HEK293 (cell line): ENCODE data around the gene MSANTD1.
A peak's percentile ranks its signal among the peaks of the same experiment; 100 is the strongest.

Experiments used
- EGR2 ChIP-seq: fragments of 450-650 bp; formaldehyde crosslinking; IDR thresholded peaks from 2 replicates; pipeline ENCODE4 v1.5.1; 2016; ENCODE audit warnings: low read depth, missing biosample characterization, missing genetic modification characterization
- GLI2 ChIP-seq: fragments of 450-650 bp; formaldehyde crosslinking; IDR thresholded peaks from 2 replicates; pipeline ENCODE4; 2017; ENCODE audit warnings: missing biosample characterization, missing genetic modification characterization, low read depth, borderline replicate concordance
- KLF10 ChIP-seq: fragments of 450-650 bp; IDR thresholded peaks from 2 replicates; pipeline ENCODE4 v1.5.1; 2018; ENCODE audit warnings: missing biosample characterization, mild to moderate bottlenecking, missing genetic modification characterization
- KLF16 ChIP-seq: fragments of 450-650 bp; formaldehyde crosslinking; IDR thresholded peaks from 2 replicates; pipeline ENCODE4 v1.5.1; 2017; ENCODE audit warnings: missing biosample characterization, missing genetic modification characterization
- SCRT1 ChIP-seq: fragments of 450-650 bp; formaldehyde crosslinking; IDR thresholded peaks from 2 replicates; pipeline ENCODE4 v1.5.1; 2016; ENCODE audit warnings: missing biosample characterization, missing genetic modification characterization, borderline replicate concordance
- SP2 ChIP-seq: fragments of 450-650 bp; formaldehyde crosslinking; IDR thresholded peaks from 2 replicates; pipeline ENCODE4 v1.5.1; 2016; ENCODE audit warnings: missing biosample characterization, missing genetic modification characterization
- TRIM28 ChIP-seq: IDR thresholded peaks from 2 replicates; pipeline ENCODE4 v1.6.1; 2011; ENCODE audit warnings: low read length, control low read depth, borderline replicate concordance
- YY1 ChIP-seq: fragments of 450-650 bp; formaldehyde crosslinking; IDR thresholded peaks from 2 replicates; pipeline ENCODE4 v1.5.1; 2018; ENCODE audit warnings: missing biosample characterization, missing genetic modification characterization
- ZBTB21 ChIP-seq: fragments of 450-650 bp; formaldehyde crosslinking; IDR thresholded peaks from 2 replicates; pipeline ENCODE4 v1.5.1; 2017; ENCODE audit warnings: missing biosample characterization, missing genetic modification characterization
- ZBTB7A ChIP-seq: fragments of 450-650 bp; formaldehyde crosslinking; IDR thresholded peaks from 2 replicates; pipeline ENCODE4 v1.5.1; 2016; ENCODE audit warnings: low read depth, missing biosample characterization, missing genetic modification characterization
- ZFP41 ChIP-seq: fragments of 450-650 bp; formaldehyde crosslinking; IDR thresholded peaks from 2 replicates; pipeline ENCODE4 v1.5.1; 2016; ENCODE audit warnings: missing biosample characterization, missing genetic modification characterization, borderline replicate concordance
- ZNF133 ChIP-seq: fragments of 450-650 bp; formaldehyde crosslinking; IDR thresholded peaks from 2 replicates; pipeline ENCODE4 v1.5.1; 2016; ENCODE audit warnings: missing biosample characterization, missing genetic modification characterization
- ZNF19 ChIP-seq: fragments of 450-650 bp; formaldehyde crosslinking; IDR thresholded peaks from 2 replicates; pipeline ENCODE4; 2016; ENCODE audit warnings: missing biosample characterization, missing genetic modification characterization, low read depth
- ZNF202 ChIP-seq: fragments of 450-650 bp; formaldehyde crosslinking; IDR thresholded peaks from 2 replicates; pipeline ENCODE4 v1.5.1; 2016; ENCODE audit warnings: missing biosample characterization, missing genetic modification characterization, borderline replicate concordance
- ZNF214 ChIP-seq: fragments of 450-650 bp; formaldehyde crosslinking; IDR thresholded peaks from 2 replicates; pipeline ENCODE4 v1.5.1; 2017; ENCODE audit warnings: missing biosample characterization, mild to moderate bottlenecking, missing genetic modification characterization, borderline replicate concordance
- ZNF26 ChIP-seq: fragments of 450-650 bp; formaldehyde crosslinking; IDR thresholded peaks from 2 replicates; pipeline ENCODE4 v1.5.1; 2016; ENCODE audit warnings: missing biosample characterization, missing genetic modification characterization
- ZNF266 ChIP-seq: fragments of 450-650 bp; formaldehyde crosslinking; IDR thresholded peaks from 2 replicates; pipeline ENCODE4 v1.5.1; 2016; ENCODE audit warnings: missing biosample characterization, missing genetic modification characterization, low read depth
- ZNF274 ChIP-seq, 2 experiments: fragments of 200-500 bp in 1 of 2; fragments of 450-650 bp in 1 of 2; sonication (Bioruptor generic) in 1 of 2; formaldehyde crosslinking in 1 of 2; IDR thresholded peaks; 2 replicates each; pipeline versions ENCODE4 v1.5.1 to v1.6.1; 2014 to 2016; ENCODE audit warnings: borderline replicate concordance in 1 of 2, inconsistent platforms in 1 of 2, low read length in 1 of 2, missing biosample characterization in 1 of 2, missing genetic modification characterization in 1 of 2
- ZNF302 ChIP-seq: fragments of 450-650 bp; formaldehyde crosslinking; IDR thresholded peaks from 2 replicates; pipeline ENCODE4 v1.5.1; 2016; ENCODE audit warnings: missing biosample characterization, missing genetic modification characterization, low read depth
- ZNF341 ChIP-seq: fragments of 450-650 bp; formaldehyde crosslinking; IDR thresholded peaks from 2 replicates; pipeline ENCODE4; 2016; ENCODE audit warnings: low read depth, missing biosample characterization, missing genetic modification characterization
- ZNF549 ChIP-seq: fragments of 450-650 bp; IDR thresholded peaks from 2 replicates; pipeline ENCODE4 v1.5.1; 2018; ENCODE audit warnings: missing biosample characterization, missing genetic modification characterization, mild to moderate bottlenecking, inconsistent platforms, moderate library complexity
- ZNF623 ChIP-seq: fragments of 450-650 bp; formaldehyde crosslinking; IDR thresholded peaks from 2 replicates; pipeline ENCODE4 v1.5.1; 2016; ENCODE audit warnings: missing biosample characterization, missing genetic modification characterization
- ZNF626 ChIP-seq: fragments of 450-650 bp; sonication (Bioruptor Pico); formaldehyde crosslinking; IDR thresholded peaks from 2 replicates; pipeline ENCODE4 v1.5.1; 2018; ENCODE audit warnings: missing biosample characterization, missing genetic modification characterization, inconsistent platforms
- ZNF670 ChIP-seq: fragments of 450-650 bp; formaldehyde crosslinking; IDR thresholded peaks from 2 replicates; pipeline ENCODE4 v1.5.1; 2016; ENCODE audit warnings: missing biosample characterization, missing genetic modification characterization, low read depth
- ZNF747 ChIP-seq: fragments of 450-650 bp; formaldehyde crosslinking; IDR thresholded peaks from 2 replicates; pipeline ENCODE4 v1.5.1; 2016; ENCODE audit warnings: missing biosample characterization, missing genetic modification characterization
- ZNF768 ChIP-seq: fragments of 450-650 bp; formaldehyde crosslinking; IDR thresholded peaks from 2 replicates; pipeline ENCODE4 v1.5.1; 2018; ENCODE audit warnings: missing biosample characterization, mild to moderate bottlenecking, missing genetic modification characterization
- ZNF792 ChIP-seq: fragments of 450-650 bp; formaldehyde crosslinking; IDR thresholded peaks from 2 replicates; pipeline ENCODE4 v1.5.1; 2016; ENCODE audit warnings: missing biosample characterization, missing genetic modification characterization
- TF ChIP-seq, protein P1 (sequence below): fragments of 450-650 bp; formaldehyde crosslinking; IDR thresholded peaks from 2 replicates; pipeline ENCODE4 v1.5.1; 2016; ENCODE audit warnings: missing biosample characterization, missing genetic modification characterization, low read depth
- TF ChIP-seq, protein P2 (sequence below): fragments of 450-650 bp; formaldehyde crosslinking; IDR thresholded peaks from 2 replicates; pipeline ENCODE4 v1.5.1; 2016; ENCODE audit warnings: missing biosample characterization, missing genetic modification characterization
- TF ChIP-seq, protein P3 (sequence below): fragments of 450-650 bp; formaldehyde crosslinking; IDR thresholded peaks from 2 replicates; pipeline ENCODE4 v1.5.1; 2016; ENCODE audit warnings: missing biosample characterization, missing genetic modification characterization
- TF ChIP-seq, protein P4 (sequence below): fragments of 450-650 bp; formaldehyde crosslinking; IDR thresholded peaks from 2 replicates; pipeline ENCODE4 v1.5.1; 2016; ENCODE audit warnings: missing biosample characterization, missing genetic modification characterization

The MSANTD1 gene

DNA sequence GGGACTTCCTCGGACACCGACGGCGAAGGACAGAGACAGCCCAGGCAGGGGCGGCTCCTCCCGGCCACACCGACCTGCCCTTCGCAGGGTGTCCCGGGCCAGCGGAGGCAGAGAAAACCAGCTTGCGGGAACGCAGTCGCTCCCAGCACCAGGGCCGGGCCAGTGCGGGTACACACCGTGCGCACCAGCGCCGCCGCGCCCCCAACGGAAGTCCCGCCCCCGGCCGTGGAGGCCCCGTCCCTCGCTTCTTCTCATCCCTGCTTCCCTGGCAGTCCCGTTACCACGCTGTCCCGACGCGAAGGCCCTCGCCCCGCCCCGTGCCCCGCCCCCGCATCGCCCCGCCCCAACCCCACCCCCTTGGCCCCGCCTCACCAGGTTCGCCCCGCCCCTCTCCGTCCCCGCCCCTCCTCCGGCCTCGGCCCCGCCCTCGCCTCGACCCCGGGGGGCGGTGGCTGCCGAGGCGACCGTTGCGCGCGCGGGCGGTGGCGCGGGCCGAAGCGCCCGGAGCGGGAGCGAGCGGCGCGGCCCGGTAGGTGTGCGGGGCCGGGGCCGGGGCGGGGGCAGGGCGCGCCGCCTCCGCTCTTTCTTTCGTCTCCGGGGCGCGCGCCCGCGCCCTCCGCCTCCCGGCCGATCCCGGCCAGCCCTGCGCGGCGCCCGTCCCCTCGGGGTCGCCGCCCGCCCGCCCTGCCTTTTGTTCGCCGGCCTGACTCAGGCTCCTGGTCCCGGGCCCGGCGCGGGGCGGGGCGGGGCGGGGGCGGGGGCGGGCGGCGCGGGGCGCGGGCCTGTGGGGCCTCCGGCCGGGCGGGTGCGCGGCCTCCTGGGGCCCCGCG lies 43.8 kb downstream of the MSANTD1 start, which contains the start of gene RGS12 (continued):
- TF ChIP-seq ZNF202 (tag by site-specific recombination) (no peak), ZNF792 (tag by site-specific recombination) (no peak), SCRT1 (no peak), ZNF623 (tag by site-specific recombination) (no peak), ZNF274 (IDR thresholded peaks at IDR 0.05; ENCODE audit: low read length) (no peak), ZNF274 (tag by site-specific recombination; IDR thresholded peaks at IDR 0.05; ENCODE audit: borderline replicate concordance) (no peak), ZNF19 (tag by site-specific recombination) (no peak), EGR2 (no peak), ZNF341 (tag by site-specific recombination) (no peak), ZNF133 (tag by site-specific recombination) (no peak), TRIM28 (no peak), ZNF549 (tag by site-specific recombination) (no peak), GLI2 (tag by site-specific recombination) (no peak), SP2 (peak; percentile 66), YY1 (tag by site-specific recombination) (no peak), ZBTB21 (tag by site-specific recombination) (no peak), ZNF266 (no peak), ZNF747 (tag by site-specific recombination) (no peak), KLF10 (tag by site-specific recombination) (peak; percentile 83; the same call in 1 of the 2 replicates), ZNF670 (tag by site-specific recombination) (no peak), ZNF626 (no peak), ZFP41 (tag by site-specific recombination) (no peak), ZNF768 (tag by site-specific recombination) (no peak), ZBTB7A (no peak), ZNF302 (tag by site-specific recombination) (no peak), ZNF214 (no peak), KLF16 (tag by site-specific recombination) (peak; percentile 53; the same call in 1 of the 2 replicates), ZNF26 (no peak)
- TF ChIP-seq, protein P1, sequence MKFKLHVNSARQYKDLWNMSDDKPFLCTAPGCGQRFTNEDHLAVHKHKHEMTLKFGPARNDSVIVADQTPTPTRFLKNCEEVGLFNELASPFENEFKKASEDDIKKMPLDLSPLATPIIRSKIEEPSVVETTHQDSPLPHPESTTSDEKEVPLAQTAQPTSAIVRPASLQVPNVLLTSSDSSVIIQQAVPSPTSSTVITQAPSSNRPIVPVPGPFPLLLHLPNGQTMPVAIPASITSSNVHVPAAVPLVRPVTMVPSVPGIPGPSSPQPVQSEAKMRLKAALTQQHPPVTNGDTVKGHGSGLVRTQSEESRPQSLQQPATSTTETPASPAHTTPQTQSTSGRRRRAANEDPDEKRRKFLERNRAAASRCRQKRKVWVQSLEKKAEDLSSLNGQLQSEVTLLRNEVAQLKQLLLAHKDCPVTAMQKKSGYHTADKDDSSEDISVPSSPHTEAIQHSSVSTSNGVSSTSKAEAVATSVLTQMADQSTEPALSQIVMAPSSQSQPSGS, result no peak
- TF ChIP-seq, protein P2, sequence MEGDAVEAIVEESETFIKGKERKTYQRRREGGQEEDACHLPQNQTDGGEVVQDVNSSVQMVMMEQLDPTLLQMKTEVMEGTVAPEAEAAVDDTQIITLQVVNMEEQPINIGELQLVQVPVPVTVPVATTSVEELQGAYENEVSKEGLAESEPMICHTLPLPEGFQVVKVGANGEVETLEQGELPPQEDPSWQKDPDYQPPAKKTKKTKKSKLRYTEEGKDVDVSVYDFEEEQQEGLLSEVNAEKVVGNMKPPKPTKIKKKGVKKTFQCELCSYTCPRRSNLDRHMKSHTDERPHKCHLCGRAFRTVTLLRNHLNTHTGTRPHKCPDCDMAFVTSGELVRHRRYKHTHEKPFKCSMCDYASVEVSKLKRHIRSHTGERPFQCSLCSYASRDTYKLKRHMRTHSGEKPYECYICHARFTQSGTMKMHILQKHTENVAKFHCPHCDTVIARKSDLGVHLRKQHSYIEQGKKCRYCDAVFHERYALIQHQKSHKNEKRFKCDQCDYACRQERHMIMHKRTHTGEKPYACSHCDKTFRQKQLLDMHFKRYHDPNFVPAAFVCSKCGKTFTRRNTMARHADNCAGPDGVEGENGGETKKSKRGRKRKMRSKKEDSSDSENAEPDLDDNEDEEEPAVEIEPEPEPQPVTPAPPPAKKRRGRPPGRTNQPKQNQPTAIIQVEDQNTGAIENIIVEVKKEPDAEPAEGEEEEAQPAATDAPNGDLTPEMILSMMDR (tag by site-specific recombination), result 0 out of 2 replicates have a peak, but pooled peaks have one; percentile 8
- TF ChIP-seq, protein P3, sequence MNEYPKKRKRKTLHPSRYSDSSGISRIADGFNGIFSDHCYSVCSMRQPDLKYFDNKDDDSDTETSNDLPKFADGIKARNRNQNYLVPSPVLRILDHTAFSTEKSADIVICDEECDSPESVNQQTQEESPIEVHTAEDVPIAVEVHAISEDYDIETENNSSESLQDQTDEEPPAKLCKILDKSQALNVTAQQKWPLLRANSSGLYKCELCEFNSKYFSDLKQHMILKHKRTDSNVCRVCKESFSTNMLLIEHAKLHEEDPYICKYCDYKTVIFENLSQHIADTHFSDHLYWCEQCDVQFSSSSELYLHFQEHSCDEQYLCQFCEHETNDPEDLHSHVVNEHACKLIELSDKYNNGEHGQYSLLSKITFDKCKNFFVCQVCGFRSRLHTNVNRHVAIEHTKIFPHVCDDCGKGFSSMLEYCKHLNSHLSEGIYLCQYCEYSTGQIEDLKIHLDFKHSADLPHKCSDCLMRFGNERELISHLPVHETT, result no peak
- TF ChIP-seq, protein P4, sequence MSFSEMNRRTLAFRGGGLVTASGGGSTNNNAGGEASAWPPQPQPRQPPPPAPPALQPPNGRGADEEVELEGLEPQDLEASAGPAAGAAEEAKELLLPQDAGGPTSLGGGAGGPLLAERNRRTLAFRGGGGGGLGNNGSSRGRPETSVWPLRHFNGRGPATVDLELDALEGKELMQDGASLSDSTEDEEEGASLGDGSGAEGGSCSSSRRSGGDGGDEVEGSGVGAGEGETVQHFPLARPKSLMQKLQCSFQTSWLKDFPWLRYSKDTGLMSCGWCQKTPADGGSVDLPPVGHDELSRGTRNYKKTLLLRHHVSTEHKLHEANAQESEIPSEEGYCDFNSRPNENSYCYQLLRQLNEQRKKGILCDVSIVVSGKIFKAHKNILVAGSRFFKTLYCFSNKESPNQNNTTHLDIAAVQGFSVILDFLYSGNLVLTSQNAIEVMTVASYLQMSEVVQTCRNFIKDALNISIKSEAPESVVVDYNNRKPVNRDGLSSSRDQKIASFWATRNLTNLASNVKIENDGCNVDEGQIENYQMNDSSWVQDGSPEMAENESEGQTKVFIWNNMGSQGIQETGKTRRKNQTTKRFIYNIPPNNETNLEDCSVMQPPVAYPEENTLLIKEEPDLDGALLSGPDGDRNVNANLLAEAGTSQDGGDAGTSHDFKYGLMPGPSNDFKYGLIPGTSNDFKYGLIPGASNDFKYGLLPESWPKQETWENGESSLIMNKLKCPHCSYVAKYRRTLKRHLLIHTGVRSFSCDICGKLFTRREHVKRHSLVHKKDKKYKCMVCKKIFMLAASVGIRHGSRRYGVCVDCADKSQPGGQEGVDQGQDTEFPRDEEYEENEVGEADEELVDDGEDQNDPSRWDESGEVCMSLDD, result peak; percentile 78
